ENCODE data around the gene NFXL1. TPM values are rescaled to one million over a fixed set of nuclear protein-coding genes. Genes with fewer than 3 reads are reported as not detected.
"Not testable (repeated sequence)": the region's sequence is repeated elsewhere in the genome, so short reads cannot be mapped to it uniquely, and the experiment has no call there.

Gene NFXL1
- 10 to 100 TPM in 2 of 3 donors, 1 to 10 TPM in 1; 7.7 to 11.0 (median 10.5) TPM for total RNA-seq

- H3K27me3 Mint-ChIP-seq (ENCODE audit: low read depth) = no peaks in the 10 kb centered on the region
- H3K36me3 Mint-ChIP-seq (ENCODE audit: insufficient read depth) = peaks cover 11% of the 10 kb centered on the region
- ATAC-seq = peak; percentile 95 to 97
- peaks cover 31% of the 10 kb centered on the region for H3K4me1 Mint-ChIP-seq (ENCODE audit: low read depth)
- H3K4me3 Mint-ChIP-seq = peak within 1 kb of the TSS; percentile 96
- peak; percentile 95 for DNase-seq
- H3K9me3 Mint-ChIP-seq = no peaks in the 10 kb centered on the region
These were observed at the start of gene NFXL1 for GRCh38 chr4:47914220-47914925. Gene NFXL1 (minus strand): TSS chr4:47914583. CDS start chr4:47914203, 380 bp downstream.

- Mint-ChIP-seq H3K36me3 (ENCODE audit: insufficient read depth) (no peaks in the 10 kb centered on the region), H3K4me3 (no peak overlapping the region), H3K4me1 (ENCODE audit: low read depth) (no peaks in the 10 kb centered on the region), H3K27me3 (ENCODE audit: low read depth) (peaks cover 4% of the 10 kb centered on the region), H3K9me3 (no peaks in the 10 kb centered on the region)
- no peak for DNase-seq
- no peak for ATAC-seq
These were observed 40.3 kb upstream of the NFXL1 start for GRCh38 chr4:47954677-47955076.

GRCh38 chr4:47954245-47954644 is 39.9 kb upstream of the NFXL1 start:
- H3K4me1 Mint-ChIP-seq (ENCODE audit: low read depth) = no peaks in the 10 kb centered on the region
- no peaks in the 10 kb centered on the region for H3K9me3 Mint-ChIP-seq
- H3K4me3 Mint-ChIP-seq = no peak overlapping the region
- DNase-seq (no peak), ATAC-seq (no peak)
- no peaks in the 10 kb centered on the region for H3K36me3 Mint-ChIP-seq (ENCODE audit: insufficient read depth)
- H3K27me3 Mint-ChIP-seq (ENCODE audit: low read depth) = peaks cover 4% of the 10 kb centered on the region

DNA sequence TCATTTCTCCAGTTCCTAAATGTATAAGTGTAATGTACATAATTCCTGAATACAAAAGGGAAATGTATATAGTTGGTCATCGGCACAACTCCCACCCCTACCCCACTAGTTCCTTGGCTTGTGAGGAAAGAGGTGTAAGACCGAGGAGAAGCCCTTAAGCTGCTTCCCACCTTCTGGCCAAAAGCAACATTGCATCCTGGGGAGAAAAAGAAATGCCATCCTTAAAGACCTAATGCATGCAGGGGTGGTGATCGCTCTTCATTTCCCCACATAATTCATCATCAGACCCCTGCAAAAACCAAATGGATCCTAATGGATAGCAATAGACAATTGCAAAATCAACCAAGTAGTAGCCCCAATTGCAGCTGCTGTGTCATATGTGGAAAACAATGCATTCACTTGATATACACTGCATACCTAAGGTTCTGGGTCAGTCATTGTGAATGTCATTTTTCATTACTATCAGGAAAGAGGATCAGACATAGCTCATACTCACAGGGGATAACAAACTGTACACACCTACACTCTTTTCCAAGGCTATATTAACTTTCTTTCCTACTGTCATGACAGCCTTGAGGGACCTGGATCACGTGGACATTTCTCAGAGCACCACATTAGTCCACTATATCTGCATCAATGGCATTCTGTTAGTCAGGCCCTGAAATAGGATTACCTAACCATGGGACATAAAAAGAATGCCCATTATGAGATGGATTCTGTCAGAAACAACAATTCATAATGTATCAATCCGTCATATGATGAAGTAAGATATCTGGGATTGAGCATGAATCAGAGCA is 31.7 kb upstream of the NFXL1 start:
- no peaks in the 10 kb centered on the region for H3K27me3 Mint-ChIP-seq (ENCODE audit: low read depth)
- DNase-seq = no peak
- H3K9me3 Mint-ChIP-seq = no peaks in the 10 kb centered on the region
- ATAC-seq = no peak
- H3K4me3 Mint-ChIP-seq = no peak overlapping the region
- no peaks in the 10 kb centered on the region for H3K36me3 Mint-ChIP-seq (ENCODE audit: insufficient read depth)
- H3K4me1 Mint-ChIP-seq (ENCODE audit: low read depth) = no peaks in the 10 kb centered on the region

DNA sequence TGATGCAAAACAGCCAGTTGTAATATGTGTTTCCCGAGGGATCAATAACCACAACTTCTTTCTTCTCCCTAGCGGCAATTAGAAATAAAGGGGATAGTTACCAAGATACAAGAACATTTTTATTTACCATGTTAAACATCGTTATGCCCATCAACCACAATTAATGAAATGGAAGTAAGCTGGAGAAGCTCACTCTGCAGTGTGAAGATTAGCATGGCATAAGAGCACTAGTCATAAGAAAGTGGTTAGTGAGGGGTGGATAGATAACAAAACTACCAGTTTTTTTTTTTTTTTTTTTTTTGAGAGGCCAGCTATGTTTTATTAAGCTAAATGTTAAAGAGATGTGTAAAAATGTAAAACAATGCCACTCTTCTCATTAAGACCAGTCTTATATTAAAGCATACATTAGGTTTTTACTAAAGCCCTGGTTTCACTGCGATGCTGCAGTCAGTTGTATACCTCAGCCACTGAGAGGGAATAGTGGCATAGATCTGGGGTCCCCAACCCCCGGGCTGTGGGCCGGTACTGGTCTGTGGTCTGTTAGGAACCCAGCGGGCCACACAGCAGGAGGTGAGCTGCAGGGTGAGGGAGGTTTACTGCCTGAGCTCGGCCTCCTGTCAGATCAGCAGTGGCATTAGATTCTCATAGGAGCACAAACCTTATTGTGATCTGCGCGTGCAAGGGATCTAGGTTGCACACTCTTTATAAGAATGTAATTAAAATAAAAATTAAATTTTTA is 27.9 kb upstream of the NFXL1 start:
- ATAC-seq (no peak), DNase-seq (no peak)
- no peaks in the 10 kb centered on the region for H3K4me1 Mint-ChIP-seq (ENCODE audit: low read depth)
- H3K36me3 Mint-ChIP-seq (ENCODE audit: insufficient read depth) = no peaks in the 10 kb centered on the region
- no peaks in the 10 kb centered on the region for H3K9me3 Mint-ChIP-seq
- no peaks in the 10 kb centered on the region for H3K27me3 Mint-ChIP-seq (ENCODE audit: low read depth)
- H3K4me3 Mint-ChIP-seq = no peak overlapping the region

DNA sequence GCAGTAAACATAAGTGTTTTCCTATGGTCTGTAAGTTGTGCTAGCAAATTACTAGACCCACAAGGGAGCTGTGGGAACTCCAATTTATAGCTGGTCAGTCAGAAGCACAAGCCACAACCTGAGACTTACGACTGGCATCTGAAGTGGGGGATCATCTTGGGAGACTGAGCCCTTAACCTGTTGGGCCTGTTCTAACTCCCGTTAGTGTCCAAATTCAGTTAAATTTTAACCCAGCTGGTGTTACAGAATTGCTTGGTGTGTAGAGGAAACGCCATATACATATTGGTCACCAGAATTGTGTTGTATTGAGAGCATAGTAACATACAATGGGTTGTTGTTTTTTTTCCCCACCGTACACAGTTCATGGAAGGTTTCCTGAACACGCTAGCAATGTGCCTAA is 25.1 kb upstream of the NFXL1 start:
- no peak for ATAC-seq
- Mint-ChIP-seq H3K4me3 (no peak overlapping the region), H3K9me3 (no peaks in the 10 kb centered on the region), H3K27me3 (ENCODE audit: low read depth) (peaks cover 4% of the 10 kb centered on the region), H3K36me3 (ENCODE audit: insufficient read depth) (no peaks in the 10 kb centered on the region), H3K4me1 (ENCODE audit: low read depth) (no peaks in the 10 kb centered on the region)
- no peak for DNase-seq

GRCh38 chr4:47936336-47936735 is 22.0 kb upstream of the NFXL1 start:
- H3K36me3 Mint-ChIP-seq (ENCODE audit: insufficient read depth) = no peaks in the 10 kb centered on the region
- H3K4me1 Mint-ChIP-seq (ENCODE audit: low read depth) = no peaks in the 10 kb centered on the region
- DNase-seq (no peak), ATAC-seq (no peak)
- no peak overlapping the region for H3K4me3 Mint-ChIP-seq
- peaks cover 4% of the 10 kb centered on the region for H3K27me3 Mint-ChIP-seq (ENCODE audit: low read depth)
- H3K9me3 Mint-ChIP-seq = no peaks in the 10 kb centered on the region

- Mint-ChIP-seq H3K9me3 (no peaks in the 10 kb centered on the region), H3K27me3 (ENCODE audit: low read depth) (peaks cover 4% of the 10 kb centered on the region), H3K4me1 (ENCODE audit: low read depth) (no peaks in the 10 kb centered on the region), H3K36me3 (ENCODE audit: insufficient read depth) (no peaks in the 10 kb centered on the region), H3K4me3 (no peak overlapping the region)
- DNase-seq (no peak), ATAC-seq (peak in 1 of 2 donors; percentile 34)
These were observed 19.5 kb upstream of the NFXL1 start for GRCh38 chr4:47933840-47934239.

GRCh38 chr4:47930971-47931804 is 16.8 kb upstream of the NFXL1 start:
- no peak overlapping the region for H3K4me3 Mint-ChIP-seq
- peaks cover 12% of the 10 kb centered on the region for H3K27me3 Mint-ChIP-seq (ENCODE audit: low read depth)
- no peaks in the 10 kb centered on the region for H3K9me3 Mint-ChIP-seq
- ATAC-seq (no peak), DNase-seq (no peak)
- H3K36me3 Mint-ChIP-seq (ENCODE audit: insufficient read depth) = no peaks in the 10 kb centered on the region
- peaks cover 5% of the 10 kb centered on the region for H3K4me1 Mint-ChIP-seq (ENCODE audit: low read depth)

DNA sequence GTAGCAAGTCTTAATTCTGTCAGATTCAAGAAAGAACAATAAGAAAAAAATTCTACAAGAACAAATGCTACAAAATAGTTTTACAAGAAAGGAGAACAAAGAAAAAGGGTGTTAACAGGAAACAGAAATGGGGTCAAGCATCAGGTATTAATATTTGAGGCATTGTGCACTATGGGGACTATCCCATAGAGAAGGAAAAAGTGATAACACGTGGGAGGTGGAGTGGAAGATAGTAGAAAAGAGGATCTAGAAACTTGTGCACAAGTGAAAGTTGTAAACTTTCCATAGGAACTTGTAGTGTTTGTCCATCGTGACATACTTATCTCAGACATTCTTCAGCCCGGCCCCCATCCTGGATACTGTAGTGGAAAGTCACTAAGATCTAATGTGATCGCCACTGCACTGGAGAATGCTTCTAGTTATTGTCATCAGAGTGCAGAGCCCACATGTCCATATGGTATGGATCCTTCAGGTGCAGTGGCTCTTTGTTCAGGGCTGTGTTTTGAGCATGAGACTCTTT is 15.4 kb upstream of the NFXL1 start:
- peaks cover 5% of the 10 kb centered on the region for H3K4me1 Mint-ChIP-seq (ENCODE audit: low read depth)
- H3K9me3 Mint-ChIP-seq = no peaks in the 10 kb centered on the region
- H3K36me3 Mint-ChIP-seq (ENCODE audit: insufficient read depth) = no peaks in the 10 kb centered on the region
- DNase-seq = no peak
- no peak overlapping the region for H3K4me3 Mint-ChIP-seq
- ATAC-seq = no peak
- H3K27me3 Mint-ChIP-seq (ENCODE audit: low read depth) = peaks cover 9% of the 10 kb centered on the region

DNA sequence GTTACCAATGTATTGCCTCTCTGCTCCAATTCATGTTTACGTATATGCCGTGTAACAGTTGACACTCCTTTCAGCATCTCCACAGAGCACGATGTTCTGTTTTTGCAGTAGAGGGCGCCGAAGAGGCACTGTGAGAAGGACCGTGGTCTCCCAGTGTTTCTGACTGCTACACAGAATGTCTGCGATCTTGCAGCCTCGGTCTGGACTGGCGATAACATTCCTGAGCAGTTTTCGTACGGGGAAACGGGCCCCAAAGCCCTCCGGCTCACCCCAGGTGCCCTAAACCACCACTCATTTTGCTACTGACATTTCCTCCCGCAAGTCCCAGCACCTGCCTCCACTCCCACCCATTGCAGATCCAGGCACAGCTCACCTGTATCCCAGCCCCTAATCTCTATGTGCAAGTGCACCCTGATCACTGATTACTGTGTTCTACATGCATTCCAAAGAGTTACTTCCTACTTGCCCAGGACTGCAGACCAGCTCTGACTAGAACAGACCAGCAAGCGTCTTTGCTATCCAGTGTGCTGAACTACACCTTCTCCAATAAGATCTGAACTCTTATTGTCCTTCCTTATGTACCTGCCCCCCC is 12.4 kb upstream of the NFXL1 start:
- peak overlapping the region; percentile 11 for H3K4me3 Mint-ChIP-seq
- H3K36me3 Mint-ChIP-seq (ENCODE audit: insufficient read depth) = no peaks in the 10 kb centered on the region
- H3K9me3 Mint-ChIP-seq = no peaks in the 10 kb centered on the region
- H3K4me1 Mint-ChIP-seq (ENCODE audit: low read depth) = peaks cover 5% of the 10 kb centered on the region
- DNase-seq (peak; percentile 27), ATAC-seq (peak; percentile 98)
- H3K27me3 Mint-ChIP-seq (ENCODE audit: low read depth) = peaks cover 8% of the 10 kb centered on the region

GRCh38 chr4:47923261-47923608 is 8.9 kb upstream of the NFXL1 start:
- DNase-seq; H3K36me3 Mint-ChIP-seq (ENCODE audit: insufficient read depth); H3K4me3 Mint-ChIP-seq; H3K9me3 Mint-ChIP-seq; H3K4me1 Mint-ChIP-seq (ENCODE audit: low read depth); ATAC-seq: not testable (repeated sequence)
- peaks cover 11% of the 10 kb centered on the region for H3K27me3 Mint-ChIP-seq (ENCODE audit: low read depth)

- DNase-seq; H3K36me3 Mint-ChIP-seq (ENCODE audit: insufficient read depth); H3K4me1 Mint-ChIP-seq (ENCODE audit: low read depth); ATAC-seq; H3K9me3 Mint-ChIP-seq; H3K4me3 Mint-ChIP-seq: not testable (repeated sequence)
- H3K27me3 Mint-ChIP-seq (ENCODE audit: low read depth) = peaks cover 11% of the 10 kb centered on the region
These were observed 8.3 kb upstream of the NFXL1 start for GRCh38 chr4:47922436-47923260.
